T-helper 2 cell (primary cell): ENCODE measurements around the gene PON1.
A peak's percentile ranks its signal among the peaks of the same experiment; 100 is the strongest.

Experiments used
- DNase-seq, 5 experiments: peaks; one replicate each; pipeline versions ENCODE4 v3.0.0 to v3.0.0-alpha.2; 2012 to 2022
- total RNA-seq, 2 donors: gene quantifications; one replicate each; lab custom pipeline; 2026; lab: John Stamatoyannopoulos, UW

PON1 gene
- total RNA-seq: 0 reads per million in 2 donors

DNA sequence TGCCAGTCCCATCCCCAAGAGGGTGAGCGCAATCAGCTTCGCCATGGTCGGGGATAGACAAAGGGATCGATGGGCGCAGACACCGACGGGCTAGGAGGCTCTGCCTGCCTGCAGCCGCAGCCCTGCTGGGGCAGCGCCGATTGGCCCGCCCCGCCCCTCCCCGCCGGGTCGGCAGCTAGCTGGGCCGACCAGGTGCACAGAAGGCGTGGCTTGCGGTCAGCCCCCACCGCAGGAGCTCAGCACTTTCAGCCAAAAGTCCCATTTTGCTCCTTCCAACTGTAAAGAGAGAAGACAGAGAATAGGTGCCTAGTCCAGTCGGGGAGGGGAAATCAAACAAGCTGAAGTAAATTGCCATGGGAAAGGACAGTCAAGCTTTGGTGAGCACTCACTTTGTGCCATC lies at the start of gene PON1:
TSS of gene PON1 (minus strand) at position 102 of the 400 bp plus-strand sequence. CDS start at position 45, 57 bp downstream.
- peak in 1 of 5 experiments; percentile 26 for DNase-seq

DNA sequence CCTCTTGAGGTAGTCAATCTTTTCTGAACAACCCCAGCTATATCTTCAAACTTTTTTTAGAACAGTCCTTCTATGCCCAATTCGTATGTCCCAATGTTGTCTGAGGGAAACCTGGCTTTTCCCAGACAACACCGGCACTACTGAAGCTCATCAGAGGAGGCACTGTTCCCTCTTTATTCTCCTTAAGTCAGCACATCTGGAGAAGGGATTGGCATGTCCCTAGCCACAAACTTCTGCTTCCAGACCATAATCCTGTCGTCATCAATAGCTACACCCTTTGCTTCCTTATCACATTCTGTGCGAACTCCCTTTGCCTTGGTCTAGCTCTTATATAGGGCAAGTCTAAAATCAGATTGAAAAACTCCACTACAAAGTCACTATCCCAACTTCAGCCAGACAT lies 49.0 kb upstream of the PON1 start:
- no peak for DNase-seq

DNA sequence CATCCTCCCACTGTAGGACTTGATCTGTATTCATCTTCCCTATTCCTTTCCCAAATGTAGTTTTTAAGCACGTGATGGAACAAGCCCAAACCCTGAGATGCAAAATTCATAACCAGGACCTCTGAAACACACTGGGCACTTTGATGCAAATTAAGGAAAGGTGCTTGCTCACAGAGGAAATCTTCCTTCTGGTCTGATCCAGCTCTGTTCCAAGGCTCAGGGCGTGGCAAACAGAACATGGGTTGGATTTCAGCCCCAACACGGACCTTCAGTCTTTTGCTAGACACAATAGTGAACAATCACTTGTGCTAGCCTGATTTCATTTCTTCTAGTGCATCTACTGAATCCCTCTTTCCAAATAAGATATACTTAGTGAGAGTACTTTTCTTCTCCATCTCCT lies 43.9 kb upstream of the PON1 start:
- no peak for DNase-seq

DNA sequence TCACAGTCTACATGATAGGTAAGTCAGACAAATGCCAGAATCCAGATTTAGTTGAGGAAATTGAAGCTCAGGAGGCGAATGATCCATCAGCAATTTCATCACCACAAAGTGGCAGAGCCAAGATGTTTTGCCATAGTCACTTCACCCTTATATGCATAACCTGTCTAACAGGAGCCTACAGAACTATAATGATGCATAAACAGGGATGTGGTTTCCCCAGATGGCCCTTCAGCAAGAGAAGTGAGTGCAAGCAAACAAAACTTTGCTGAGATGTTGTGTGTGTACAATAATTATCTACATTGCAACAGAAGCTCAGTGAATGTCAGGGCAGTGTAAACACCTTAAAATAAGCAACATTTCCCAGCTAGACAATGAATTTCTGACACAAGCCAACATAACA lies 43.3 kb upstream of the PON1 start:
- DNase-seq: no peak

- DNase-seq: no peak
Observed at GRCh38 chr7:95365151-95365550, 40.8 kb upstream of the PON1 start.

GRCh38 chr7:95357623-95358022 lies 33.3 kb upstream of the PON1 start:
- no peak for DNase-seq

GRCh38 chr7:95342642-95343307 lies 18.4 kb upstream of the PON1 start:
- DNase-seq: no peak

DNA sequence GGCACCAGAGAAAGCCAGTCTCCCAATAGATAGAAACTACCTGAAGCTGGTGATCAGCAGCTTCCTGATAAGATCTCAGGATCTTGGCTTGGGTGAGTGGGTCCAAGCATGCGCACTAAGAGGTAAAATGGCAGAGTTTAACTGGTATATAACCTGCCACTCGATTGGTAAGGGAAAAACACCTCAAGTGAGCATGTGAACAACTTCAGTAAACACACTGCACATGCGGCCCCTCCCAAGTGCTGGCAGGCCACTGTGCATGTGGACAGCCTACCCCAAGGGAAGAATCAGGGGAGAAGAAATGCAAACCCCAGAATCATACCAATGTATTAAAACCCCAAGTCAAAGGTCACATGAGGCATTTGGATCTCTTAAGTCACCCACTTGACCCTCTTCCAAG lies 17.7 kb upstream of the PON1 start:
- DNase-seq: no peak

- no peak for DNase-seq
Observed at GRCh38 chr7:95340491-95340890, 16.2 kb upstream of the PON1 start.

DNA sequence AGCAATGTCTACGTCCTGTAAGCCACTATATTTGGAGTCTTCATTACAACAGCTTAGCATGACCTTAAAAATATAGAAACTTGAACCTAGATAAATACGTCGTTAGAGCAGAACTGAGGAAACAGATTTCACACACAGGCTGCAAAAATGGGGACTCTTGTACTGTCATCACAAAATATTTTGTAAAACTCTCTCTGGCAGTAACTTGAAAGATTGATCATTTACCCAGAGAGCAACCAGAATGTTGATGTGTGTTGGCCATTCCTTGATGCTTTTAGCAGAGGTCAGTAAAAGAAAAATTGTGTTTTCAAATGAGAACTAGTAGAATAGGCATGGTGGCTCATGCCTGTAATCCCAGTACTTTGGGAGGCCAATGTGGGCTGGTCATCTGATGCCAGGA lies 14.5 kb upstream of the PON1 start:
- no peak for DNase-seq

GRCh38 chr7:95335093-95335492 lies 10.8 kb upstream of the PON1 start:
- no peak for DNase-seq

- no peak for DNase-seq
Observed at GRCh38 chr7:95334447-95334846, 10.1 kb upstream of the PON1 start.

- no peak for DNase-seq
Observed at GRCh38 chr7:95330961-95331337, 6.6 kb upstream of the PON1 start.

DNA sequence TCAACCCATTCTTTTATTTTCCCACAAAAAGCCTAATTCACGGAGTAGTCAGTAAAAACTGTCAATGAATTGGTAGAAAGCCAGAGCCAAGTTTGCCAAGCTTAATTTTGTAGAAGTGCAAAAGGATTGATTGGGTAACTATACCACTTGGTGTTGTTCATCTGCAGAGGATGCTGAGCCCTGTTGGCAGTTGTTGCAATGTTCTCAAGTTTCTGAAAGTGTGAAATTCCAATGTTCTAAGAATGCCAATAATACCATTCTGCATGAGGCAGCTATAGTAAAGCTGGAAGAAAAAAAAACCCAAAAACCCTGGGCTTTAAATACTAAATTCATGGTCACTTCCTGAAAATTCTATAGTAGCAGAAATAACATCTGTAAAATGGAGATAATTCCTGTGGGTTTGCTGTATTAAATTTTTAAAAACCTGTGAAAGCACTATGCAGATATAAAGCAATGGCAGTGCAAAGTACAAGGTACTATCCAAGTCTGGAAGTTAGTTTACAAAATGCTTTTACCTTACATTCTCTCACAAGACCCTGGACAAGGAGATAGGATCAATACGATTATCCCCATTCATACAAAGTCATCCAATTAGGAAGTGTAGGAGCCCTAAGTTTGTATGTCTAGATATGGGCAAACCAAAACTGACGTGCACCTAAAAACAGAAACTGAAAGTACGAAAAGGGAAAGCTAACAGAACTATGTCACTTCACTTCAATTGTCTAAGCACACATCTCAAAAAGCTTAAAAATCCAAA lies 6.0 kb upstream of the PON1 start:
- peak in 1 of 5 experiments; percentile 69 for DNase-seq

- DNase-seq: no peak
Observed at GRCh38 chr7:95327356-95327755, 3.0 kb upstream of the PON1 start.

GRCh38 chr7:95323410-95324129 lies 762 bp downstream of the PON1 start:
- DNase-seq: no peak

DNA sequence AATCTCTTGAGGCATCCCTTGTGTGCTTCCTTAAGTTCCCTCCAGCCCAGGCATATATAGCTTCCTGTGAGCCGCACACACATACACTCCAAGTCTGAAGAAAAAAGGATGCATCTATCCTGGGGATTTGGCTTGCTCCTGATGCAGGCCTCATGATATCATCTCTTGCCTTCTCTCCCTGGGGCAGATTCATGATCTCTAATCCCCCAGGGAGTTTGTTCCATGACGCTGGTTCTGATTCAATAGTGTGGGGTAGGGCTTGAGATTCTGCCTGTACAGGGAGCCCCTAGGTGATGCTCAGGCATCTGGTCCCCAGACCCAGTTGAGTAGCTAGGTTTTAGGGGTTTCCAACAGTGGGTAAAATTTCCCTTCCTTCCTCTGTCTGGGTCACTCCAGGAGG lies 1.5 kb downstream of the PON1 start:
- DNase-seq: no peak

DNA sequence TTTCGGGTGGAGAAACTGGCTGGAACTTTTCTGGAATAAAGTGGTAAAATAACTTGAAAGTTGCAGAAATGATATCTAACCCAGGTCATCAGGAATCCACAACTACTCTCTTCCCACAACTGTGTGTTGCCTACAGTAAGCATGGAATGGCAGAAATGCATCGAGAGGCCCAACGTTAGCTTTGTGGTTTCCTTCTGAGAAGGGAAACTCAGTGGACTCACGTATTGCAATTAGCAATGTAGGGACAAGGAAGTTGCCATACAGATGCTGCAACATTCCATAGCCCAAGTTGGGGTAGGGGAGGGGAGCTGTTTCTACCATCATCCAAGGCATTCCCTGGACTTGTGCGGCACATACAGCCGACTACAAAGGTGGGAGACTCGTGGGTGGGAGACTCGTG lies 1.9 kb downstream of the PON1 start:
- DNase-seq: no peak

DNA sequence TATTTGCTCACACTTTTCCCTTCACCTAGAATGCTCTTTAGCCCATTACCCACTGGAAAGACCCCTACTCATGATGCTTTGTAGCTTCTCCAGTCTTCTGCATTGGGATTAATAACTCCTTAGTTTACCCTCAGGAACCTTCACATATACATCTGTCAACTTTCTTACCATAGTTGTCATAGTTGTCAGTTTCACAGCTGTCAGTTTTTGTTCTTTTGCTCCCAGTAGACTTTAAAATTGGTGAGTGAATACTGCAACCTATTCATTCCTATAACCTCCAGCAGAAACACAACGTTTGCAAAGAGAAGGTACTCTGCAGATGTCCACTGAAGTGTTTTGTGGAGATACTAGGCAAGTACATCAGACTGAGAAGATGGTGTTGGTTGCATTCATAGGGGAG lies 2.6 kb downstream of the PON1 start:
- no peak for DNase-seq

DNA sequence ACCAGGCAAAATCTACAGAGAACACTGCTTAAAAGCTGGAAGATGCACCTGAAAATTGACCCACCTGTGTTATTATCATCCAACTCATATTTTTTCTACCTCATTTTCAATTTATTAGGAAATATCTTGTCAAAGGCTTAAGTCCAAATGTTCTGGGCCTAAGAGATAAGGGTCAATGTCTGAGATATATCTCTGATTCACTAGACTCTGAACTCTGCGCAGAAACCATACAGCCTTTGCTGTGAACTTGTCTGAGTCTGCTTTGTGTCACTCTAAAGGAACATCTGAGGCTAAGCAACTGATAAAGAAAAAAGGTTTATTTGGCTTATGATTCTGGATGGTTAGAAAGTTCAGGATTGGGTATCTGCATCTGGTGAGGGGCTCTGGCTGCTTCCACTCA lies 3.7 kb downstream of the PON1 start:
- DNase-seq: no peak

- no peak for DNase-seq
Observed at GRCh38 chr7:95319570-95319969, 4.8 kb downstream of the PON1 start.

DNA sequence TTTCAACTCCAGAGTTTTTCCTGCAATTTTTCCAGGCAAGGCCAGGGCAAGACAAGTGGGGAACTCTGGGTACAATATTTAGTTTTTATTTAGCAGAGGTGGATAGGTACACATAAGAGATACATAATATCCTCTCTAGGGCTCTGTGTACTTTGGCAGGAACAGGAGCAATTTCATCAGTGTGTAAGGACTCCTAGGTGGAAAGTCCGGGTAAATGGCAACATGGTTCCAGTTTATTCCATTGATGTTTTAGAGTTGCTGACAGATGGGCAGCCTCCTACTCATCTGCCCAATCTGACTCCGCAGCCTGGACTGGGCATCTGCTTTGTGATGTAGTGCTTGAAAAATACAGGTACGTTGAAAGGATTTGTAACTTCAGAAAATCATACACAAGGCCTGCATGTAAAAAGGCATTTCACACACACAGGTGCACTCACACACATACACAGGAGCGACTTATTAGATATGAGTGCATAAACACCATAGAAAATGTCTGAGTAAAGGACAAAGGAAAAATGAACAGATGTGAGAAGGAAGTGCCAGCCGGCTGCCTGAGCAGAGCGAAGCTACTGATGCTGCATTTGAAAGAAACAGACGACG lies 5.7 kb downstream of the PON1 start:
- no peak for DNase-seq

GRCh38 chr7:95317966-95318365 lies 6.4 kb downstream of the PON1 start:
- no peak for DNase-seq
